ENCODE measurements around the gene BCAR1. TPM values are rescaled to one million over a fixed set of nuclear protein-coding genes. Genes with fewer than 3 reads are reported as not detected.

The BCAR1 gene
- total RNA-seq, 1 experiment from 2014 or later, result 120 TPM

DNA sequence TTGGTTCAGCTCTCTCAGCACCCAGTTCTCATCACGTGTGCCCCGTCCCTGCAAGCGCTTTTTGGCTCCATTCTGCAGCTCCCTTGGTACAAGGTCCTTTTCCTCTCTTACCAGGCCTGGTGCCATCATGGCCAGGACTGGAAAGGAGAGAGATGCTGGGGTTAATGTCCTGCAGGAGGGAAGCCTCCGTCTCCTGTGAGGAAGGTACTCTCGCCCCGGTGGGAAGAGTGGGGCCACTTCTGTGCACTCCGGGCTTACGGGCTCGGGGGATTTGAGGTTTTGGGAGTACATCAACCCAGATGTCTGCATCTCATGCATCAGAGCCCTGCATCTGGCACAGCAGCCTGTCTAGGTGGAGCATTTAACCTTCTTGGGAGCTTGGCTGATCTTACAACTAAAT lies 54.6 kb downstream of the BCAR1 start:
- in situ Hi-C loops (cut with HindIII; ENCODE audit: low pct_unique_long_range_greater_than_20kb, low sequenced_read_pairs), result no loop called here
- intact Hi-C loops (cut with micrococcal nuclease; ENCODE audit: unreplicated experiment), result no loop called here

DNA sequence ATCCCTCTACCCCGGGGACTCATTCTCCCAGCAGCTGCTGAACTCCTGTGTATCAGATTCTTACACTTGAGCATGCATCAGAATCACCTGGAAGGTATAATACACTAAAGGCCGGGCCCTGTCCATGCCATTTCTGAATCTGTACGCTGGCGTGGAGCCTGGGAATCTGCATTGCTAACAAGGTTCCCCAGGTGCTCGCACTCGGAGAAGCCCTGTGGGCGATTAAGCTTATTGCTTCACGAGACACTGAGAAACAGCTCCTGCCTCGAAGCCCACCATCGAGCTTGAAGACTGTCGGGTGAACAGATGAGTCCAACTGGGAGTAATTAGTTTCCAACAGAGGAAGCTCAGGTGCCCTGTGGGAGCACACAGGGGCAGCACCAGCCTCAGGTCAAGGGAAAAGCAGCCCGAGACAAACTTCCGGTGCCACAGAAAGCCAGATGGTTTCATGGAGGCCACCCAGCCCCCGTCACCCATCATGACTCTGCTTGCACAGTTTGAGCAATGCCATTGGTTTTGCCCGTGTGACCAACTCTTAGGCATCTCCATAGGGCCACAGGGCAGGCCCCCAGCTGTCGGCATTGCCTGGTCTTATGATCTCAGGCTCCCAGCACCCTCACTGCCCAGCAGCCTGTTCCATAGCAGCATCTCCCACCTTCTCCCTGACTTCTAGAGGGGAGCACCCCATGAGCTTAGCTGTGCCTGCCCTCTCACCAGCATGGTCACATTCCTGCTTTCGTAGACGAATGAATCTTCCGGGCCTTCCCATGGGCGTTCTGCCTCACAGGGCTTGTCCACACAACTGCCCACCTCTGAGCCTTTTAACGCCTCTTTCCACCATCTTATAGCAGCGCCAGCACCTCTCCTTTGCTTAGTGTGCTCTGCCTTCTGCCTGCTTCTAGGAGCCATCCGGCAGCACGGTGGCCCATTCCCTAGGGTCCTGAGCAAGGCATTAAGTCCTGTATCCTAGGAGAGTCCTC lies 55.3 kb downstream of the BCAR1 start:
- intact Hi-C loops (cut with micrococcal nuclease; ENCODE audit: unreplicated experiment), result no loop called here
- CTCF ChIA-PET, result no interaction called here
- H3K27me3 ChIP-seq (ENCODE audit: control insufficient read depth, insufficient read depth, low read length), result no peaks in the 10 kb centered on the region
- ATAC-seq (no peak), DNase-seq (ENCODE audit: low read depth, low spot score) (no peak)
- BruUV-seq (replicated peaks), result no TSS peak
- in situ Hi-C loops (cut with HindIII; ENCODE audit: low pct_unique_long_range_greater_than_20kb, low sequenced_read_pairs), result no loop called here
- H3K9me3 ChIP-seq (ENCODE audit: control insufficient read depth, insufficient read depth, low read depth, low read length), result no peaks in the 10 kb centered on the region
- no peaks in the 10 kb centered on the region for H3K4me1 ChIP-seq (ENCODE audit: control insufficient read depth, insufficient read depth, low read length)
- no peaks in the 10 kb centered on the region for H3K36me3 ChIP-seq (ENCODE audit: control insufficient read depth, insufficient read depth, low read length)
- TF ChIP-seq, protein P1, sequence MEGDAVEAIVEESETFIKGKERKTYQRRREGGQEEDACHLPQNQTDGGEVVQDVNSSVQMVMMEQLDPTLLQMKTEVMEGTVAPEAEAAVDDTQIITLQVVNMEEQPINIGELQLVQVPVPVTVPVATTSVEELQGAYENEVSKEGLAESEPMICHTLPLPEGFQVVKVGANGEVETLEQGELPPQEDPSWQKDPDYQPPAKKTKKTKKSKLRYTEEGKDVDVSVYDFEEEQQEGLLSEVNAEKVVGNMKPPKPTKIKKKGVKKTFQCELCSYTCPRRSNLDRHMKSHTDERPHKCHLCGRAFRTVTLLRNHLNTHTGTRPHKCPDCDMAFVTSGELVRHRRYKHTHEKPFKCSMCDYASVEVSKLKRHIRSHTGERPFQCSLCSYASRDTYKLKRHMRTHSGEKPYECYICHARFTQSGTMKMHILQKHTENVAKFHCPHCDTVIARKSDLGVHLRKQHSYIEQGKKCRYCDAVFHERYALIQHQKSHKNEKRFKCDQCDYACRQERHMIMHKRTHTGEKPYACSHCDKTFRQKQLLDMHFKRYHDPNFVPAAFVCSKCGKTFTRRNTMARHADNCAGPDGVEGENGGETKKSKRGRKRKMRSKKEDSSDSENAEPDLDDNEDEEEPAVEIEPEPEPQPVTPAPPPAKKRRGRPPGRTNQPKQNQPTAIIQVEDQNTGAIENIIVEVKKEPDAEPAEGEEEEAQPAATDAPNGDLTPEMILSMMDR (IDR thresholded peaks at IDR 0.05), result no peak
- TF ChIP-seq, protein P2, sequence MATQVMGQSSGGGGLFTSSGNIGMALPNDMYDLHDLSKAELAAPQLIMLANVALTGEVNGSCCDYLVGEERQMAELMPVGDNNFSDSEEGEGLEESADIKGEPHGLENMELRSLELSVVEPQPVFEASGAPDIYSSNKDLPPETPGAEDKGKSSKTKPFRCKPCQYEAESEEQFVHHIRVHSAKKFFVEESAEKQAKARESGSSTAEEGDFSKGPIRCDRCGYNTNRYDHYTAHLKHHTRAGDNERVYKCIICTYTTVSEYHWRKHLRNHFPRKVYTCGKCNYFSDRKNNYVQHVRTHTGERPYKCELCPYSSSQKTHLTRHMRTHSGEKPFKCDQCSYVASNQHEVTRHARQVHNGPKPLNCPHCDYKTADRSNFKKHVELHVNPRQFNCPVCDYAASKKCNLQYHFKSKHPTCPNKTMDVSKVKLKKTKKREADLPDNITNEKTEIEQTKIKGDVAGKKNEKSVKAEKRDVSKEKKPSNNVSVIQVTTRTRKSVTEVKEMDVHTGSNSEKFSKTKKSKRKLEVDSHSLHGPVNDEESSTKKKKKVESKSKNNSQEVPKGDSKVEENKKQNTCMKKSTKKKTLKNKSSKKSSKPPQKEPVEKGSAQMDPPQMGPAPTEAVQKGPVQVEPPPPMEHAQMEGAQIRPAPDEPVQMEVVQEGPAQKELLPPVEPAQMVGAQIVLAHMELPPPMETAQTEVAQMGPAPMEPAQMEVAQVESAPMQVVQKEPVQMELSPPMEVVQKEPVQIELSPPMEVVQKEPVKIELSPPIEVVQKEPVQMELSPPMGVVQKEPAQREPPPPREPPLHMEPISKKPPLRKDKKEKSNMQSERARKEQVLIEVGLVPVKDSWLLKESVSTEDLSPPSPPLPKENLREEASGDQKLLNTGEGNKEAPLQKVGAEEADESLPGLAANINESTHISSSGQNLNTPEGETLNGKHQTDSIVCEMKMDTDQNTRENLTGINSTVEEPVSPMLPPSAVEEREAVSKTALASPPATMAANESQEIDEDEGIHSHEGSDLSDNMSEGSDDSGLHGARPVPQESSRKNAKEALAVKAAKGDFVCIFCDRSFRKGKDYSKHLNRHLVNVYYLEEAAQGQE (IDR thresholded peaks at IDR 0.05; ENCODE audit: insufficient read depth in 1 of 2, low read depth in 2 of 2, low read length in 1 of 2), result no peak
- TF ChIP-seq TCF7L2 (IDR thresholded peaks at IDR 0.05; ENCODE audit: low read depth, low read length) (no peak), SIN3A (IDR thresholded peaks at IDR 0.05; ENCODE audit: borderline replicate concordance, insufficient read depth, low read depth, low read length) (no peak), POLR2AphosphoS5 (IDR thresholded peaks at IDR 0.05; ENCODE audit: low read depth, low read length) (no peak)
- no peak overlapping the region for H3K4me3 ChIP-seq (ENCODE audit: low read depth in 2 of 2, low read length in 2 of 2)
- POLR2A ChIA-PET, result no interaction called here
- H3K27ac ChIP-seq (ENCODE audit: low read length), result no peak overlapping the region

More for the DNA sequence above, 54.6 kb downstream of the BCAR1 start:
- H3K9me3 ChIP-seq (ENCODE audit: control insufficient read depth, insufficient read depth, low read depth, low read length), result no peaks in the 10 kb centered on the region
- no peak overlapping the region for H3K27ac ChIP-seq (ENCODE audit: low read length)
- ATAC-seq (no peak), DNase-seq (ENCODE audit: low read depth, low spot score) (no peak)
- TF ChIP-seq, protein P2 (IDR thresholded peaks at IDR 0.05; ENCODE audit: insufficient read depth in 1 of 2, low read depth in 2 of 2, low read length in 1 of 2), result no peak
- no peak for TF ChIP-seq POLR2AphosphoS5 (IDR thresholded peaks at IDR 0.05; ENCODE audit: low read depth, low read length)
- TF ChIP-seq SIN3A (IDR thresholded peaks at IDR 0.05; ENCODE audit: borderline replicate concordance, insufficient read depth, low read depth, low read length), result no peak
- no peak for TF ChIP-seq TCF7L2 (IDR thresholded peaks at IDR 0.05; ENCODE audit: low read depth, low read length)
- TF ChIP-seq, protein P1 (IDR thresholded peaks at IDR 0.05), result no peak
- H3K27me3 ChIP-seq (ENCODE audit: control insufficient read depth, insufficient read depth, low read length), result no peaks in the 10 kb centered on the region
- no peaks in the 10 kb centered on the region for H3K36me3 ChIP-seq (ENCODE audit: control insufficient read depth, insufficient read depth, low read length)
- CTCF ChIA-PET, result no interaction called here
- no TSS peak for BruUV-seq (replicated peaks)
- POLR2A ChIA-PET, result no interaction called here
- no peak overlapping the region for H3K4me3 ChIP-seq (ENCODE audit: low read depth in 2 of 2, low read length in 2 of 2)
- H3K4me1 ChIP-seq (ENCODE audit: control insufficient read depth, insufficient read depth, low read length), result no peaks in the 10 kb centered on the region

Data from Panc1 (cell line).